GM21381 (cell line): ENCODE results near the gene RSPO4.
"Not testable (repeated sequence)": the region's sequence is repeated elsewhere in the genome, so short reads cannot be mapped to it uniquely, and the experiment has no call there.

Experiments used
- ATAC-seq: cut with Tn5 transposase; IDR thresholded peaks from one replicate; pipeline ENCODE4 v1.9.1; 2021; ENCODE audit warnings: mild to moderate bottlenecking, moderate library complexity; ENCODE audit not compliant: unreplicated experiment

RSPO4 gene

GRCh38 chr20:1005452-1006027, 3.4 kb upstream of the RSPO4 start:
- ATAC-seq = peak; percentile 54

GRCh38 chr20:1003920-1004697, 2.0 kb upstream of the RSPO4 start:
- ATAC-seq = no peak

GRCh38 chr20:1002682-1003561, 811 bp upstream of the RSPO4 start:
- no peak for ATAC-seq

DNA sequence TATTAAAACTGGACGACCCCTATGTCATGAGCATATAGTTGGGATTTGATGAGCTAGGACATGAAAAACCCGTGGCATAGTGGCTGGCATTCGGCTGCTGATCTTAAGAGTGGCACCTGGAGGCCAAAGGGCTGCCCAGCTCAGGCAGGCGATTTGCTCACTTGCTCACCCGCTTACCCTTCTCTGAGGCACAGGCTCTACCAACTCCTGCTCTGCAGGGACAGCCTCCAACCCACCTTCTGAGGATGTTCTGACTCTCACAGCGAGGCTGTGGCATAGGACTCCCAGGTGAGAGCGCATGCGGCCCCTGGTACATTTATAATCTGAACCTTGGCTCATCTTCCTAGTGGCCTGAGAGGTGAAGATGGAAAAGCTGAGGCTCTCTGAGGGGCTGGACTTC, 995 bp downstream of the RSPO4 start:
- ATAC-seq = no peak

- ATAC-seq = no peak
These were observed 3.8 kb downstream of the RSPO4 start for GRCh38 chr20:998231-998830.

DNA sequence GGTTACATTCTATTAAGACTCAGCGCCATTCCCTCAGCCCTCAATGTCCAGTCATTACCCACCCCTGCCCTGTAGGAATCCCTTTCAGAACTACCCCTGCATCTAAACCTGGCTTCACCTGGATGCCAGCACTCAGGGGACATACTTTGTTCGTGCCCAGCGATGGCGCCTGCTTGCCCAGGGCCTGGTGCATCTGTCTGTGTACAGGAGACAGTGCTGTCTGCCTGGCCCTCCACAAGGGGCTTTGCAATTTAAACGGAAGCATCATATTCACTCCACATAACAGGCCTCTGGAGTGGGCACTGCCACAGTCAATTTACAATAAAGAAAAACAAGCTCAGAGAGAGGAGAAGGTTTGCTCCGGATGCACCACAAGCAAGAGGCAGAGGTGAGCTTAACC, 4.6 kb downstream of the RSPO4 start:
- ATAC-seq = no peak

DNA sequence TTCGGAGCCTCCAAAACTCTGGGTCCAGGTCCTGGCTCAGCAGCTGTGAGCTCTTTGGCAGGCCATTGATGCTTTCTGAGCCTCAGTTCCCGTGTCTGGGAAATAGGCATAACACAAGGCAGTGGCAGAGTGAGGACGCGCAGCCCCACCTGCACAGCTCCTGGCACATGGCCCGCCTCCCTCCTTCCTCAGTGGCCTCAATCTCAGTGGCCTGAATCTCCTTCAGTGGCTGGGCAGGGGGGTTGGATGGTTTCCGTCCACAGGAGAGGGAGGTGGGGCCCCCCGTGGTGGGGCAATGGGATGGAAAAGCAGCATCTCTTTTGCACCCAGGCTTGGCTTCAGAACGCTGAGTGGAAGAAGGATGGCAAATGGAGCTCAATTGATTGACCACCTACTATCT, 5.1 kb downstream of the RSPO4 start:
- ATAC-seq = no peak

DNA sequence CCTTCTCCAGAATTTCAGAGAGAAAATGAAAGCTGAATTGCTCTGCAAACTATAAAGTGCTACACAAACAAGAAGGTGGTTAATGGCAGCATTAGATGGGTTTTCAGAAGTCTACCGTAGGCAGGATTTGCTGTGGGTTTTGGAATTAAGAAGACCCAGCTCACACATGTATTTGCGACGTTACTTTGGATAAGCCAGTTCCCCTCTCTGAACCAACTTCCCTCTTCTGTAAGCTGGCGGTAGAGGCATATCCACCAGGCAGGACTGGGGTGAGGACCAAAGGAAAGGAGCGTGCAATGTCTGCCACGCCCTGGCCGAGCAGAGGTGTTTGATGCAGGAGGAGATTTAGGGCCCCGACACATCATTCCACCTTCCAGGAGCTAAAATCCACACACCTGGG, 6.9 kb downstream of the RSPO4 start:
- ATAC-seq = no peak

DNA sequence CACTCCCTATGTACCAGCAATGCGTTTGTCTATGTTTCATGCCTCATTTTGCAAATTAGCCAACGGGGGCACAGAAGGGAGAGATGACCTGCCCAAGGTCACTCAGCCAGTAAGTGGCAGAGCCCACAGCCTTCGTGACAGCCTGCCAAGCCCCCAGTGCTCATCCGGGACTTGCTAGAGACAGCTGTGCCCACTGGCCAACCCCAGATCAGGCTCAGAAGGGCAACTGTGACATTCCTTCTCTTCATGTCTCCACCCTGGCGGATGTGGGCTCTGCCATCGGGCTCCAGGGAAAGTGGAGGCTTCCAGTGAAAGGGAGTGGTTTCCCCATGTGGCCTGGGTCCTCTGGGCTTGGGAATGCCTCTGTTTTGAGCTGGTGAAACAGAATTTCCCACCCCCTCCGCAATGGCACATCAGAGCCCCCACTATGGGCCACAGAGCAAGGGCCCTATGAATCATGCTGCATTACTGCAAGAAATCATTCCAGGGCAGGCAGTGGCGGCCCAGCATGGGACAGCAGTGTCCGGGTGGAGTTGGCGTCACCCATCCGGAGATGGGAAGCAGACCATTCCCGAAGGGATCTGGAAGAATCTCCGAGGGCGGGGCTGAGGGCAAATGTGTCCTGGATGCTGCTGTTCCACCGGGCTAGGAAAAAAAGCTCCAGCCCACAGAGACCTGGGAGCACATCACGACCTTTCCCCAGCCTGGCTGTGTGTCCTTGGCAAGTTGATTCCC, 9.1 kb downstream of the RSPO4 start:
- ATAC-seq = no peak

DNA sequence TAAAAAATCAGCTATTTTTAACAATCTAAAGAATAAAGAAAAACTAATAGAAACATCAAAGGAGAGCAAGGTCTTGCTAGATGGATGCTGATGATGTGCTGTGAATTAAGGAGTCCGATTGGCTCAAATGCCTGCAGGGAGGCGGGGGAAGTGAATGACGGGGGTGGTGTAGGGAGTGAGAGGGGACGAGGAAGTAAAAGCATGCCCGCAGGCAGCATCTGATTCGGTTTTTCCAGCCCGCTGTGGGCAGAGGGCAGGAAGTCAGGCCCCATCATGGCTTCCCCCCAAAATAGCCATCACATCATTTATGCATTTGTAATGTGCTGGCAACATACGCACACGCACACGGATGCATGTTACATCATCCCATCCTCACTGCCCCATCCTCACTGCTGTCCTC, 10.3 kb downstream of the RSPO4 start:
- ATAC-seq = no peak

DNA sequence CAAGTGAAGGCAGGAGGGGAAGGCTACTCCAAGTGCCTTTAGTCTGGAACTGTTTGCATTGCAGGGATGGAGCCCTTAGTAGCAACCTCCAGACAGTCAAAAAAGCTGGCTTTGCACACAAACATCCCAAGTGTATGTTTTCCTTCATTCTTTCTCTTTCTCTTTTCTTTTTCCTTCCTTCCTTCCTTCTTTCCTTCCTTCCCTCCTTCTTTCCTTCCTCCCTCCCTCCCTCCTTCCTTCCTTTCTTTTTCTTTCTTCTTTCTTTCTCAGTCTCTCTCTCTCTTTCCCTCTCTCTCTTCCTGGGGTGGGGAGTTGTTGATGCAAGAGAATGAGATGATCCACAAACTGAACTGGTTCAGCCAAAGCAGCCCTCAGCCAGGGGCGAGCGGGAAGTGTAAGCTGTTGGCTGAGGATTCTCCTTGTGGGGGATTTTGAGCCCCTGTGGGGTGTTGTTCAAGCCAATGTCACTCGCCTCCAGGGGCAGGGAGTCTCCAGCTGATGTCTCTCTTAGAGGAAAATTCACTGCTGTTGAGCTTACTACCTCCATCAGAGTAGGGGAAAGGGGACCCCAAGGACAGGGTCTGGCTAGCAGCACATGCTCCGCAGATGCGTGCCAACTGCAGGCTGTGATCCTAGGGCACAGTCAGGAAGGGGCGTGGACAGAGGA, 11.7 kb downstream of the RSPO4 start:
- no peak for ATAC-seq

DNA sequence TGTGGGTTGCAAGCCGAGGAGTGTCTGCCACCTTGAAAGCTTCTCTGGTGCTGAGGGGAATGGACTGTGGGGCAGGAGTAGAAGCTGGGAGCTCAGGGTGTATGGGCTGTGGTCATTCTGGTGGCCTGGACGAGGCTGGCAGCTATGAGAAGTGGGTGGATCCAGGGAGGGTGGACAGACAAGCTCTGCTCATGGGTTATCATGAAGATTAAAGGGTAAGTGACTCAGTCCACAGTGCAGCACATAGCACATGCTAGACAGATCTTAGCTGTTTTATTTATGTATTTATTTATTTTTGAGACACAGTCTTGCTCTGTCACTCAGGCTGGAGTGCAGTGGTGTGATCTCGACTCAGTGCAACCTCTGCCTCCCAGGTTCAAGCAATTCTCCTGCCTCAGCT, 13.8 kb downstream of the RSPO4 start:
- no peak for ATAC-seq

DNA sequence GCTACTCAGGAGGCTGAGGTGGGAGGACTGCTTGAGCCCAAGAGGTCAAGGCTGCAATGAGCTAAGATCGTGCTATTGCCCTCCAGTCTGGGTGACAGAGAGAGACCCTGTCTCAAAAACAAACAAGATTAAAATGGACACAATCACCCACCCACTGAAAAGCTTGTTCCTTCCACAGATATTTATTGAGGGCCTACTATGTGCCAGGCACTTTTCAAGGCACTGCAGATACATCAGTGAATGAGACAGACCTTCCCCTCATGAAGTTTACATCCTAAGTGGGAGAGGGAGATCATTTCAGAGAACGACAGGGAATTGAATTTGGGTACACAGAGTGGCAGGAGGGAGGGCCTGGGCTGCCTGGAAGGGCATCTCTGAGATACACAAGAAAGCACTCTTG, 14.4 kb downstream of the RSPO4 start:
- no peak for ATAC-seq

DNA sequence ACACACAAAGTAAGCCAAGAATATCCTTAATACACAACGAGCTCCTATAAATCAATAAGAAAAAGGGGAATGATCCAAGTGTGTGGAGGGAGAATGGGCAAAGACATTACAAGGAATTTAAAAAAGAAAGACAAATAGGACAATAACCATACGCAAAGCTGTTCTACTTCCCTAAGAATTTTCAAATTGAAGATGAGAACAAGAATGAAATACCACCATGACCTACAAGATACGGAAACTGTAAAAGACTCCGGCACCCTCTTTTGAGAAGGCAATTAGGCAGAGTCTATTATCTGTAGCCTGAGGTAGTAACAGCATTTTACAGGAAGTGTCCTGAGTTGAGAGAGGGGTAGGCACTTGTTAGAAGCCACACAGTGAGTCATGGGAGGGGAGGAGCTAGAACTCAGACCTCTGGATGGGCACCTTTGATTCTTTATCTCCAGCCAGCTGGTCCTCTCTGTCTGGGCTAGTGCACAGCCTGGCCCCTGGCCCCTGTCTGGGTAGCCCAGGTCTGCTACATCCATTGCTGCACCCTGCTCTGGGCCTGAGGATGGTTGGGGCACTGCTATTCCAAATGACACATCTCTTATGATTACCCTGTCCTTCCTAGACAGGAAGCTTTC, 15.3 kb downstream of the RSPO4 start:
- no peak for ATAC-seq

DNA sequence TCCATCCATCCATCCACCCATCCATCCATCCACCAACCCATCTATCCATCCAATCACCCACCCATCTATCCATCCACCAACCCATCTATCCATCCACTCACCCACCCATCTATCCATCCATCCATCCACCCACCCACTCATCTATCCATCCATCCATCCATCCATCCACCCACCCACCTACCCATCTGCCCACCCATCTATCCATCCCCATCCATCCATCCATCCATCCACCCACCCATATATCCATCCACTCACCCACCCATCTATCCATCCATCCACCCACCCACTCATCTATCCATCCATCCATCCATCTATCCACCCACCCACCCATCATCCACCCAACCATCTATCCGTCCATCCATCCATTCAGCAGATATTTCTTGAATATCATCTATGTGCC, 17.1 kb downstream of the RSPO4 start:
- ATAC-seq = not testable (repeated sequence)

DNA sequence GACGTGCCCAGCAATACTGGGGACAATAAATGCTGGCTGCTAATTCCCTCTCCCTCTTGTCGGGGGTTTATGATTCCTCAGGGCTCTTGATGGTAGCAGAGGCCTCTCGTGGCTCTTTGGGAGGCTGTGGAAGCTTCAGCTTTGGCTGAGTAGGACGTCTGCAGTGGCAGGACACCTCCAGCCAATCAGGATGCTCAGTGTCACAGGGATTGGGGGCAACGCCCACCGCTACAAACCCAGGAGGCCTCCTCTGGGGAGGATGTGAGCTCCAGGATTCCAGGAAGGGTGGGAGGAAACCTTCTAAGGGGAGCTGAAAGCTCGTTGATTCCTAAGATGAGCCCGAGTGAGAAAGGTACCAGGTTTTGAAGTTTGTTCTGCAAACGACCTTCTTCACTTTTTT, 19.4 kb downstream of the RSPO4 start:
- ATAC-seq = no peak

GRCh38 chr20:977021-977420, 25.1 kb downstream of the RSPO4 start:
- no peak for ATAC-seq

GRCh38 chr20:976033-976432, 26.1 kb downstream of the RSPO4 start:
- ATAC-seq = no peak

DNA sequence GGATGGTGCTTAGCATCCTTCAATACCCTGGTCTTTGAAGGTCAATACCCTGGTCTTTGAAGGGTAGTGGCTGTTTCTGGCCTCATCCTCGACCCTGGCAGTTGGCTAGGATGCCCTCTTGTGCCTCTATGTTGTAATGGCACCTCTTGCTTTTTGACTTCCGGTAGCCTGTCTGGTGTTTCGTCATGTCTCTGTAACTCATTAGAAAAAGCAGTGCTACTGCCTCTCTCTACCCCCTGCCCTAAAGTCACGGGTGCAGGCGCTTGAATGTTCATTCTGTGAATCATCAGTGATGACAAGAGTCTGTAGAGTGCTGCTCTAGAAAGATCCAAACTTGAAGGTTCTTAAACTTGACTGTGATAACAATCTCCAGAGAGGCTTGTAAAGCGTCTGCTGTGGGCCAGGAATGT, 28.3 kb downstream of the RSPO4 start:
- peak; percentile 55 for ATAC-seq

GRCh38 chr20:972256-972655, 29.9 kb downstream of the RSPO4 start:
- no peak for ATAC-seq
